COLO668 (cell line): ENCODE data around the gene ZBBX.
"Not testable (repeated sequence)": the region's sequence is repeated elsewhere in the genome, so short reads cannot be mapped to it uniquely, and the experiment has no call there.

Source experiments
- DNase-seq: peaks from one replicate; lab custom pipeline; 2025; ENCODE audit not compliant: unreplicated experiment; lab: John Stamatoyannopoulos, UW

Gene ZBBX, protein sequence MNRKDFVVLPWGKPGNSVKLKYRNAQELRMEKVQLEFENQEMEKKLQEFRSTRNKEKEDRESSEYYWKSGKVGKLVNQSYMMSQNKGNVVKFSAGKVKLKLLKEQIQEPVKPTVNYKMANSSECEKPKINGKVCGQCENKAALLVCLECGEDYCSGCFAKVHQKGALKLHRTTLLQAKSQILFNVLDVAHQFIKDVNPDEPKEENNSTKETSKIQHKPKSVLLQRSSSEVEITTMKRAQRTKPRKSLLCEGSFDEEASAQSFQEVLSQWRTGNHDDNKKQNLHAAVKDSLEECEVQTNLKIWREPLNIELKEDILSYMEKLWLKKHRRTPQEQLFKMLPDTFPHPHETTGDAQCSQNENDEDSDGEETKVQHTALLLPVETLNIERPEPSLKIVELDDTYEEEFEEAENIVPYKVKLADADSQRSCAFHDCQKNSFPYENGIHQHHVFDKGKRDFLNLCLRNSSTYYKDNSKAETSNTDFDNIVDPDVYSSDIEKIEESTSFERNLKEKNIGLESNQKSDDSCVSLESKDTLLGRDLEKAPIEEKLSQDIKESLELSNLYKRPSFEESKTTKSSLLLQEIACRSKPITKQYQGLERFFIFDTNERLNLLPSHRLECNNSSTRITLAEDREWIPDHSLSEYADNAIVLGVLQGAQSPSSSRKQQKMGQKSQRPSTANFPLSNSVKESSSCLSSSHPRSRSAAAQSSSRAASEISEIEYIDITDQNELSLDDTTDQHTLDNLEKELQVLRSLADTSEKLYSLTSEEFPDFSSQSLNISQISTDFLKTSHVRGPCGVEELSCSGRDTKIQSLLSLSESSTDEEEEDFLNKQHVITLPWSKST

GRCh38 chr3:167380004-167380689, at the start of gene ZBBX:
Gene ZBBX, minus strand, starts transcription at chr3:167380297. Its CDS starts 7,396 bp downstream, at chr3:167372901.
- DNase-seq, result peak; percentile 69

- DNase-seq, result not testable (repeated sequence)
These were observed 46.9 kb upstream of the ZBBX start for GRCh38 chr3:167426962-167427361.

GRCh38 chr3:167422396-167422795, 42.3 kb upstream of the ZBBX start:
- not testable (repeated sequence) for DNase-seq

GRCh38 chr3:167409611-167410010, 29.5 kb upstream of the ZBBX start:
- no peak for DNase-seq

GRCh38 chr3:167406876-167407492, 26.9 kb upstream of the ZBBX start:
- DNase-seq, result peak; percentile 25

DNA sequence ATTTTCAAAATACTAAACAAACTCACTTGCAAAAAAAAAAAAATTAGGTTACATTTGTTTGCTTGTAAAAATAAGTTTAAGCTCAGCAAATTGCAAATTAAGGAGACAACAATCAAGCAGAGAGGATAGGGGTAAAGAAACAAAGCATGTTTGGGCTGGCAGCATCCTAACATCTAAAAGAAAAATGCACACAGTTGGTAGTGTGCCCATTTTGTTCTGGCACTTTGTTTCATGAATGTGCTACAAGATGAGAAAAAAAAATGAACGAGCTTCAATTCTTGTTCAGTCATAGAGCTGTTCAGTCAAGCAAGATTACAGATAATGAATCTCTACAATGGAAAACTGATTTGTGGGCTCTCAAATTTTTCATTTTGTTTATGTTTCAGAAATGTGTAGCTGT, 17.7 kb upstream of the ZBBX start:
- no peak for DNase-seq

DNA sequence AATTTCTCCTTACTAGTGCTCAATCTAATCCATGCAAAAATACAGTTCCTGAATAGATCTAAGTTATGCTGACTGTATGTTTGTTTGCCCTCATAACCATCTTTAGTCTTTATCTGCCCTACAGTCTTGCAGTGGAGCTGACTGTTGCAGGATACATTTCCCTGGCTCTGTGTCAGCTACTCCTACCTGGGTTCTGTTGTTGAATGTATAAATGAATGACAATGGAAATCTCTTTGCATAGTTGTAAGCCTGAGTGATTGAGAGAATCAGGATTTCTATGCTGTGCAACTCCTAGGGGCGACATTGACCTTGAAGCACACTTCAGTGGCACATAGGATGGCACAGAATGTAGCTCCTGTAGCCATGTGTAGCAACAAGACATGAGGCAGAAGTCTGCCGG, 16.0 kb upstream of the ZBBX start:
- DNase-seq, result no peak

- no peak for DNase-seq
These were observed 13.9 kb upstream of the ZBBX start for GRCh38 chr3:167394003-167394402.

DNA sequence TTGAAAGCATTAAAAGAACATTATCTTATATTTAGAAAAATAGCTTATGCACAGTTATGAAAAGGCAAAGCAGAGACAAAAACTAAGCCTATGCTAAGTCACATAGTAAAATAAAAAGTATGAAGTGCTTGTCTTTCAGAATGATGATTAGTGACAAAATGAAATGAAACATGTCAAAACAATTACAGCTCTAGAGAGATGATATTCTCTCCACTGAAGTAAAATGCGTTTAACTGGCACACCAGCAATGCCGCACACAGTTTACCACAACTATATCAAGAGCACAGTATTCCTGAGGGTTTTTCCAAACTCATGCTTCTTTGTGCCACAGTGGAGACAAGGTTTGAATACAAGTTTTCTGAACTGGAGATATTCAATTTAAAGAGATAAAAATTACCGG, 2.1 kb upstream of the ZBBX start:
- DNase-seq, result no peak

DNA sequence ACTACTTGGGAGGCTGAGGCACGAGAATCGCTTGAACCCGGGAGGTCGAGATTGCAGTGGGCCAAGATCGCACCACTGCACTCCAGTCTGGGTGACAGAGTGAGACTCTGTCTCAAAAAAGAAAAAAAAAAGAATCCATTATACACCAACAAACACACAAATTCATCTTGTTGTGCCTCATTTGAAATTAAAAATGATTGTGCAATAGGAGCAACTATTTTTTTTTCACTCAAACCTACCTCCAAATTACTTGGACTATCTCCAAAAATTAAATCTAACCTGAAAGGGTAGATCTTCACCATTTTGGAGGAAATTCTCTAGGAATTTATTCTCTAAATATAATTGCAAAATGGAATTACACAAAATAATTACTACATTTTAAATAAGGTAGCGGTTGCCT, 4.6 kb downstream of the ZBBX start:
- DNase-seq, result no peak

DNA sequence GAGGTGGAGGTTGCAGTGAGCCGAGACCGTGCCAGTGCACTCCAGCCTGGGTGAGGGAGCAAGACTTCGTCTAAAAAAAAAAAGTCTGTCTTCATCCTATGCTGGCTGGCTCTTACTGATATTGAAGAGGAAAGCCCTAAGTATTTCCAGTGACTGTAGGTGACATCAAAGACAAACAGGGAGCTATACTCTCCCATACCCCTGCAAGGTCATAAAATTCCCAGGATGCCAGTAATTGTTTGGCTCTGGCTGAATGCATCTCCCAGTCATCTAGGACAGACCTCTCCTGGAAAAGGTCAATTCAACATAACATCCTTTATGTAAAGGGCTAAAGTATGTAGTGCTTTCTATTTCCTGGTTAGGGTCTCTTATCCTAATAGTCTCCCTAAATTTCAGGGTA, 8.0 kb downstream of the ZBBX start:
- DNase-seq, result no peak

- DNase-seq, result no peak
These were observed 18.1 kb downstream of the ZBBX start for GRCh38 chr3:167361948-167362347.

DNA sequence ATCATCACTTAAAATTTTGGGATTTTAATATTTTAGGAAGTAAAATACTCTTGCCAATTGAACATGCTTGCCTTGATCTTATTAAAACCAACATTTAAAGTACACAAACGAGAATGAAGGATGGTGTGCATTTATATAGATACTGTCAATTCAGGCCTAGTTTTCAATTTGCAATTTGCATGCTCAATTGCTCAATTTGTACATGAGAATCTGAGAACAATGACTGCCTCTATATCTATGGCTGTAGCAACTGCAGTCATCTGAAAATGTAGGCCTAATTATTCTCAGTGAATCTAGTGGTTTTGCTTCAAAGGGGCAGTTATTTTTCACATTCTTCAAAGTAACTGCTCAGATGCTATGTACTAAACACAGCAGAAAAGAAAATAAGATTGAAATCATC, 18.8 kb downstream of the ZBBX start:
- DNase-seq, result no peak

DNA sequence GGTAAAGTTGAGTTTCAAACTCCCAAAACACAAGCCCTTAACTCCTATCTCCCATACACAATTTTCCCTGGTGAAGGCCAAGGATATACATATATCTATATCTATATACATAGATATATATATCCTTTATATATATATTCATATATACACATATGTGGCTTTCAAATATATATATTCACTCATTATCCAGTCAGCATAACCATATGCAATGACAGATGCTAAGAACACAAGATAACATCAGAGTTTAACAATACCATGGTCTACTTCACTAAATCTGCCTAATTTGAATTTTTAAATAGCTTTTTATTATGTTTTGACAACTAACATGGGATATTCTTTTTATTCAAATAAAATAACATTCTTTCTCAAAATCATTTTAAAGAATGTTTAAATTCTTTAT, 24.7 kb downstream of the ZBBX start:
- DNase-seq, result no peak

DNA sequence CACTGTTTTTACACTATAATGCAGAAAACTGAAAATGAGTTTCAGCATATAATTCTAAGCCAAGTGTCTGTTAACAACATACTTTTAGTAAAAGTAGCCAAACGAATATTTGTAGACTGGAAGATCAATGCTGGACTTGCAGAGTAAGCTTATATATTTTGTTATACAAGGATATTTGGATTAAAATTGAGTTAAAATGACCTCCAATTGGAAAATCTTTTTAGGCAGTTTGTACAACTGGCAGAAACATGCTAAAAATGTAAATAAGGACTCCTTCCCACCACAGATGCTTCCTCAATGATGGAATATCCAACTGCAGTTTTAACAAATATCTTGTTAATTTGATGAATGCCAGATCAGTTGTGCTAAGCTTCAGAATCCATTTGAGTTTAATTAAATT, 25.3 kb downstream of the ZBBX start:
- DNase-seq, result no peak

DNA sequence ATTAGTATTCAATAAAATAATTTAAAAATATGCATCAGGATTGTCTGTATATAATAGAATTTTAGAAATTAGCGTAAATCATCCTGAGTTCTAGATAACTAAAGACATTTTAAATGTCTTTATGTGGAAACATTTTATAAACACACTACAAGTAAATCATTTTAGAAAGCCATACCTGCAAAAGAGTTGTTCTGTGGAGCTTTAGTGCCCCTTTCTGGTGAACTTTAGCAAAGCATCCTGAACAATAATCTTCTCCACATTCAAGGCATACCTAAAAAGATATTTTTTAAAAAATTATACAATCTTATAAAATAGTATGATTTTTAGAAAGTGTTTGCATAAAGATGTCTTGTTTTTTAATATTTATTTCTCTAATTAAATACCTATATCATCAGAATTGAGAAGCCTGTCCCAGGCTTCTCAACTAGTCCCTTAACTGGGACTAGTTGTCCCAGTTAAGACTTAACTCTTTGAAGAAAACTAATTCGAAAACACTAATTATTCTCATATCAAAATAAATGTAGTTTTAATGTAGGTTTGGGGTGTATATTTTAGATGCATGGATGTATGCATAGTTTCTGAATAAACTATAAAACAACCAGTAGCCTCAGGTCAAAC, 29.7 kb downstream of the ZBBX start:
- peak; percentile 8 for DNase-seq

DNA sequence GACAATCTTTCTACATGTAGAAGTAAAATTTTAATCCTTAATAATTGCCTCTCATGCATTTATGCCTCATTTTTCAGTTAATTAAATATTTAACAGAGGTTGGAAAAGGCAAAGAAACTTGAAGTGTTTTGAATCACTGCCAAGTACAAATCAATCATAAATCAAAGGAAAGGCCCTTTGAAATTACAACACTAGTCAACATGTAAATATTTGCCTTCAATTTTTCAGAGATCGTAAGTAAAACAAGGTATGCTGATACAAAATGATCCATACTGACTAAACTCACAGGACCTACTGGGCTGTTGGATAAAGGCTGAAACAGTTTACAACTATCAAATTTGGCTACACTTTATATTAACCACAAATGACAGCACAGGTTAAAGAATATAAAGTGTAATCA, 33.9 kb downstream of the ZBBX start:
- no peak for DNase-seq

DNA sequence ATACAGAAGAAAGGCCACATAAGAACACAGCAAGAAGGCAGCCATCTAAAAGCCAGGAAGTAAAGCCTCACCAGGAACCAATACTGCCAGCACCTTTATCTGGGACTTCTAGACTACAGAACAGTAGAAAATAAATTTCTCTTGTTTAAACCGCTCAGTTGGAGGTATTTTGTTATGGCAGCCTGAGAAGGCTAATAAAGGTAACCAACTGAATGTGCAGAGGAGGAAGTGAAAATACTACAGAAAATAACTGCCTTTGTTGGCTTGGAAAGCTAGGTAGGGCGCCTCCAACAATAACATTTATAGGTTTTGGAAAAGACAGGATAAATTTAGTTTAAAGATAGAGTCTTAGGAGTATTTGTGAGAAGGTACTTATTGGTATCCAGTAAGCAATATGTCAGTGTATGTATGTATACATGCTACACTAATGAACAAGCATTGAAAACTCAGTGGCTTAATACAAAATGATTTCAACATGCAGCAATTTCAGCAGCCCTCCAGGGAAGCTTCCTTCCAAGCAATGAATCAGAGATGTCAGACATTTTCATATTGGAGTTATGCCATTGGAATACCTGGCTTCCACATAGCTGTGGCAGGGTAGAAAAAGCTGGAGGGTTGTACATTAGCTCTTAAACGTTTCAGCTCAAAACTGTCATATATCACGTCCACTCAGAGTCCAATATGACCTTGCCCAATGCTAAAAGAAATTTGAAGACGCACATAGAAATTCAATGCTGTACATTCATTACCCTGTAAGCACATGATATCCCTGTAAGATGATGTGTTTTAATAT, 48.9 kb downstream of the ZBBX start:
- DNase-seq, result no peak

GRCh38 chr3:167323572-167323971, 56.5 kb downstream of the ZBBX start:
- no peak for DNase-seq
